Measurements from ENCODE around the gene ATP6V0A1.

ATP6V0A1 gene

GRCh38 chr17:42502926-42503325 lies 44.2 kb downstream of the ATP6V0A1 start:
- H3K9ac ChIP-seq (ENCODE audit: low read length), result no peak overlapping the region
- H3K27me3 ChIP-seq (ENCODE audit: control insufficient read depth, insufficient read depth, low read length), result no peaks in the 10 kb centered on the region
- H3K36me3 ChIP-seq (ENCODE audit: control insufficient read depth, insufficient read depth, low read length), result peaks cover 33% of the 10 kb centered on the region
- H3K4me1 ChIP-seq (ENCODE audit: control insufficient read depth, insufficient read depth, low read length), result no peaks in the 10 kb centered on the region
- H3K4me3 ChIP-seq (ENCODE audit: low read length), result no peak overlapping the region
- no peak overlapping the region for H3K27ac ChIP-seq (ENCODE audit: low read depth, low read length)

- Histone ChIP-seq H3K4me3 (ENCODE audit: low read length) (no peak overlapping the region), H3K36me3 (ENCODE audit: control insufficient read depth, insufficient read depth, low read length) (peaks cover 41% of the 10 kb centered on the region), H3K4me1 (ENCODE audit: control insufficient read depth, insufficient read depth, low read length) (no peaks in the 10 kb centered on the region), H3K27me3 (ENCODE audit: control insufficient read depth, insufficient read depth, low read length) (no peaks in the 10 kb centered on the region), H3K9ac (ENCODE audit: low read length) (no peak overlapping the region), H3K27ac (ENCODE audit: low read depth, low read length) (no peak overlapping the region)
Measured at GRCh38 chr17:42507671-42508070, 49.0 kb downstream of the ATP6V0A1 start.

GRCh38 chr17:42508426-42509165 lies 49.9 kb downstream of the ATP6V0A1 start:
- no peak overlapping the region for H3K27ac ChIP-seq (ENCODE audit: low read depth, low read length)
- no peak overlapping the region for H3K4me3 ChIP-seq (ENCODE audit: low read length)
- H3K4me1 ChIP-seq (ENCODE audit: control insufficient read depth, insufficient read depth, low read length), result no peaks in the 10 kb centered on the region
- H3K27me3 ChIP-seq (ENCODE audit: control insufficient read depth, insufficient read depth, low read length), result no peaks in the 10 kb centered on the region
- peaks cover 39% of the 10 kb centered on the region for H3K36me3 ChIP-seq (ENCODE audit: control insufficient read depth, insufficient read depth, low read length)
- H3K9ac ChIP-seq (ENCODE audit: low read length), result no peak overlapping the region

GRCh38 chr17:42509409-42509808 lies 50.7 kb downstream of the ATP6V0A1 start:
- Histone ChIP-seq H3K27ac (ENCODE audit: low read depth, low read length) (no peak overlapping the region), H3K4me3 (ENCODE audit: low read length) (no peak overlapping the region), H3K9ac (ENCODE audit: low read length) (no peak overlapping the region), H3K36me3 (ENCODE audit: control insufficient read depth, insufficient read depth, low read length) (peaks cover 44% of the 10 kb centered on the region), H3K27me3 (ENCODE audit: control insufficient read depth, insufficient read depth, low read length) (no peaks in the 10 kb centered on the region), H3K4me1 (ENCODE audit: control insufficient read depth, insufficient read depth, low read length) (no peaks in the 10 kb centered on the region)

- no peaks in the 10 kb centered on the region for H3K4me1 ChIP-seq (ENCODE audit: control insufficient read depth, insufficient read depth, low read length)
- H3K36me3 ChIP-seq (ENCODE audit: control insufficient read depth, insufficient read depth, low read length), result peaks cover 47% of the 10 kb centered on the region
Measured at GRCh38 chr17:42509841-42510240, 51.2 kb downstream of the ATP6V0A1 start.

GRCh38 chr17:42512246-42512645 lies 53.6 kb downstream of the ATP6V0A1 start:
- Histone ChIP-seq H3K4me1 (ENCODE audit: control insufficient read depth, insufficient read depth, low read length) (peaks cover 2% of the 10 kb centered on the region), H3K27me3 (ENCODE audit: control insufficient read depth, insufficient read depth, low read length) (no peaks in the 10 kb centered on the region), H3K36me3 (ENCODE audit: control insufficient read depth, insufficient read depth, low read length) (peaks cover 42% of the 10 kb centered on the region), H3K4me3 (ENCODE audit: low read length) (no peak overlapping the region), H3K9ac (ENCODE audit: low read length) (no peak overlapping the region), H3K27ac (ENCODE audit: low read depth, low read length) (no peak overlapping the region)

More at GRCh38 chr17:42509841-42510240, 51.2 kb downstream of the ATP6V0A1 start:
- Histone ChIP-seq H3K27me3 (ENCODE audit: control insufficient read depth, insufficient read depth, low read length) (no peaks in the 10 kb centered on the region), H3K9ac (ENCODE audit: low read length) (no peak overlapping the region), H3K4me3 (ENCODE audit: low read length) (no peak overlapping the region), H3K27ac (ENCODE audit: low read depth, low read length) (no peak overlapping the region)

- peaks cover 8% of the 10 kb centered on the region for H3K4me1 ChIP-seq (ENCODE audit: control insufficient read depth, insufficient read depth, low read length)
- peaks cover 37% of the 10 kb centered on the region for H3K36me3 ChIP-seq (ENCODE audit: control insufficient read depth, insufficient read depth, low read length)
- no peak overlapping the region for H3K27ac ChIP-seq (ENCODE audit: low read depth, low read length)
Measured at GRCh38 chr17:42512733-42513251, 54.1 kb downstream of the ATP6V0A1 start.

GRCh38 chr17:42513686-42514085 lies 55.0 kb downstream of the ATP6V0A1 start:
- H3K27ac ChIP-seq (ENCODE audit: low read depth, low read length), result no peak overlapping the region
- no peak overlapping the region for H3K4me3 ChIP-seq (ENCODE audit: low read length)
- no peak overlapping the region for H3K9ac ChIP-seq (ENCODE audit: low read length)
- peaks cover 15% of the 10 kb centered on the region for H3K4me1 ChIP-seq (ENCODE audit: control insufficient read depth, insufficient read depth, low read length)
- peaks cover 29% of the 10 kb centered on the region for H3K36me3 ChIP-seq (ENCODE audit: control insufficient read depth, insufficient read depth, low read length)
- no peaks in the 10 kb centered on the region for H3K27me3 ChIP-seq (ENCODE audit: control insufficient read depth, insufficient read depth, low read length)

More at GRCh38 chr17:42512733-42513251, 54.1 kb downstream of the ATP6V0A1 start:
- no peaks in the 10 kb centered on the region for H3K27me3 ChIP-seq (ENCODE audit: control insufficient read depth, insufficient read depth, low read length)
- no peak overlapping the region for H3K4me3 ChIP-seq (ENCODE audit: low read length)
- no peak overlapping the region for H3K9ac ChIP-seq (ENCODE audit: low read length)

GRCh38 chr17:42514279-42514678 lies 55.6 kb downstream of the ATP6V0A1 start:
- H3K27me3 ChIP-seq (ENCODE audit: control insufficient read depth, insufficient read depth, low read length), result no peaks in the 10 kb centered on the region
- no peak overlapping the region for H3K9ac ChIP-seq (ENCODE audit: low read length)
- peaks cover 23% of the 10 kb centered on the region for H3K36me3 ChIP-seq (ENCODE audit: control insufficient read depth, insufficient read depth, low read length)
- H3K4me3 ChIP-seq (ENCODE audit: low read length), result no peak overlapping the region
- no peak overlapping the region for H3K27ac ChIP-seq (ENCODE audit: low read depth, low read length)
- H3K4me1 ChIP-seq (ENCODE audit: control insufficient read depth, insufficient read depth, low read length), result peaks cover 21% of the 10 kb centered on the region

GRCh38 chr17:42514867-42515266 lies 56.2 kb downstream of the ATP6V0A1 start:
- Histone ChIP-seq H3K9ac (ENCODE audit: low read length) (no peak overlapping the region), H3K27ac (ENCODE audit: low read depth, low read length) (no peak overlapping the region), H3K36me3 (ENCODE audit: control insufficient read depth, insufficient read depth, low read length) (peaks cover 19% of the 10 kb centered on the region), H3K4me3 (ENCODE audit: low read length) (no peak overlapping the region), H3K4me1 (ENCODE audit: control insufficient read depth, insufficient read depth, low read length) (peaks cover 27% of the 10 kb centered on the region), H3K27me3 (ENCODE audit: control insufficient read depth, insufficient read depth, low read length) (no peaks in the 10 kb centered on the region)

- peaks cover 16% of the 10 kb centered on the region for H3K36me3 ChIP-seq (ENCODE audit: control insufficient read depth, insufficient read depth, low read length)
- no peak overlapping the region for H3K9ac ChIP-seq (ENCODE audit: low read length)
- H3K27me3 ChIP-seq (ENCODE audit: control insufficient read depth, insufficient read depth, low read length), result no peaks in the 10 kb centered on the region
- H3K4me1 ChIP-seq (ENCODE audit: control insufficient read depth, insufficient read depth, low read length), result peaks cover 53% of the 10 kb centered on the region
- peak overlapping the region; percentile 97 for H3K27ac ChIP-seq (ENCODE audit: low read depth, low read length)
- H3K4me3 ChIP-seq (ENCODE audit: low read length), result no peak overlapping the region
Measured at GRCh38 chr17:42517516-42517915, 58.8 kb downstream of the ATP6V0A1 start.

- H3K4me1 ChIP-seq (ENCODE audit: control insufficient read depth, insufficient read depth, low read length), result peaks cover 59% of the 10 kb centered on the region
- H3K27me3 ChIP-seq (ENCODE audit: control insufficient read depth, insufficient read depth, low read length), result no peaks in the 10 kb centered on the region
- H3K27ac ChIP-seq (ENCODE audit: low read depth, low read length), result peak overlapping the region; percentile 97
- H3K36me3 ChIP-seq (ENCODE audit: control insufficient read depth, insufficient read depth, low read length), result peaks cover 17% of the 10 kb centered on the region
- no peak overlapping the region for H3K9ac ChIP-seq (ENCODE audit: low read length)
- H3K4me3 ChIP-seq (ENCODE audit: low read length), result peak overlapping the region; percentile 25
Measured at GRCh38 chr17:42518046-42518754, 59.5 kb downstream of the ATP6V0A1 start.

All from rectal smooth muscle tissue (tissue), 1 donor.